Fibroblast of mammary gland (primary cell): Measurements from ENCODE around the gene CDC14C.

ENCODE experiments used
- DNase-seq: peaks from one replicate; pipeline ENCODE4 v3.0.0-alpha.2; 2010; ENCODE audit warnings: low read depth
- H3K4me3 ChIP-seq: 2 replicates; pipeline ENCODE4 v1.5.1; 2011; ENCODE audit warnings: low read depth, mild to moderate bottlenecking, low read length, moderate library complexity; ENCODE audit not compliant: control insufficient read depth
- TF ChIP-seq, protein P1 (sequence below): conservative IDR thresholded peaks from 2 replicates; pipeline ENCODE4 v1.5.1; 2011; ENCODE audit warnings: low read depth, low read length, inconsistent platforms; ENCODE audit not compliant: control insufficient read depth, insufficient read depth

Gene CDC14C

GRCh38 chr7:48971173-48971572 is 46.8 kb downstream of the CDC14C start:
- H3K4me3 ChIP-seq: no peak overlapping the region
- no peak for DNase-seq
- TF ChIP-seq, protein P1, sequence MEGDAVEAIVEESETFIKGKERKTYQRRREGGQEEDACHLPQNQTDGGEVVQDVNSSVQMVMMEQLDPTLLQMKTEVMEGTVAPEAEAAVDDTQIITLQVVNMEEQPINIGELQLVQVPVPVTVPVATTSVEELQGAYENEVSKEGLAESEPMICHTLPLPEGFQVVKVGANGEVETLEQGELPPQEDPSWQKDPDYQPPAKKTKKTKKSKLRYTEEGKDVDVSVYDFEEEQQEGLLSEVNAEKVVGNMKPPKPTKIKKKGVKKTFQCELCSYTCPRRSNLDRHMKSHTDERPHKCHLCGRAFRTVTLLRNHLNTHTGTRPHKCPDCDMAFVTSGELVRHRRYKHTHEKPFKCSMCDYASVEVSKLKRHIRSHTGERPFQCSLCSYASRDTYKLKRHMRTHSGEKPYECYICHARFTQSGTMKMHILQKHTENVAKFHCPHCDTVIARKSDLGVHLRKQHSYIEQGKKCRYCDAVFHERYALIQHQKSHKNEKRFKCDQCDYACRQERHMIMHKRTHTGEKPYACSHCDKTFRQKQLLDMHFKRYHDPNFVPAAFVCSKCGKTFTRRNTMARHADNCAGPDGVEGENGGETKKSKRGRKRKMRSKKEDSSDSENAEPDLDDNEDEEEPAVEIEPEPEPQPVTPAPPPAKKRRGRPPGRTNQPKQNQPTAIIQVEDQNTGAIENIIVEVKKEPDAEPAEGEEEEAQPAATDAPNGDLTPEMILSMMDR: no peak

DNA sequence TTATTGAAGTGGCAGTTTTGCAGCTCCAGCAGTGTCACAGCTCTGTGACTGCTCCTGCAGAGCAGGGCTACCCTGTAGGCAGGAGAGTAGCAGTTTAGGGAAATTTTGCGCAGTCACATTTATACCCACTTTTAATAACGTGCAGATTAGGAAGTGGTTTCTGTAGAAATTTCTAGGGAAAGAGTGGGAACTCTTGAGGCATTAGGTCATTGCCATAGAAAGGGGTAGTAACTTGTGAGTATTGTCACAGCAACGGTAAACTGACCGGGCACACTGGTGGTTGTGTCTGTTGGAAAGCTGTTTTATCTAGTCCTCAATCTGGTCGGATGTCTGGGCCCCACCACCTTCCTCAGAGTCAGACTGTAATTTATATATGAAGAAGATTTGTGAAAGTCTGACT is 51.9 kb downstream of the CDC14C start:
- DNase-seq: no peak
- TF ChIP-seq, protein P1: no peak
- H3K4me3 ChIP-seq: no peak overlapping the region

GRCh38 chr7:48976850-48977249 is 52.5 kb downstream of the CDC14C start:
- no peak overlapping the region for H3K4me3 ChIP-seq
- no peak for DNase-seq
- TF ChIP-seq, protein P1: no peak
